ENCODE data around the gene GULP1.
"Not testable (repeated sequence)": the region's sequence is repeated elsewhere in the genome, so short reads cannot be mapped to it uniquely, and the experiment has no call there.

GULP1 gene

GRCh38 chr2:188456114-188456909 lies 164.6 kb downstream of the GULP1 start:
- DNase-seq (ENCODE audit: low read depth in 1 of 2, low spot score in 1 of 2): no peak
- no peak for TF ChIP-seq JUND (IDR thresholded peaks at IDR 0.05; ENCODE audit: low read depth)
- in situ Hi-C loops (cut with HindIII; ENCODE audit: low pct_unique_long_range_greater_than_20kb, low sequenced_read_pairs): no loop called here

- no peak for TF ChIP-seq JUND (IDR thresholded peaks at IDR 0.05; ENCODE audit: low read depth)
- in situ Hi-C loops (cut with HindIII; ENCODE audit: low pct_unique_long_range_greater_than_20kb, low sequenced_read_pairs): no loop called here
- no peak for DNase-seq (ENCODE audit: low read depth in 1 of 2, low spot score in 1 of 2)
Measured at GRCh38 chr2:188459061-188459460, 167.4 kb downstream of the GULP1 start.

- in situ Hi-C loops (cut with HindIII; ENCODE audit: low pct_unique_long_range_greater_than_20kb, low sequenced_read_pairs); DNase-seq (ENCODE audit: low read depth in 1 of 2, low spot score in 1 of 2): not testable (repeated sequence)
Measured at GRCh38 chr2:188466078-188466477, 174.4 kb downstream of the GULP1 start.

- no peak for DNase-seq (ENCODE audit: low read depth in 1 of 2, low spot score in 1 of 2)
- in situ Hi-C loops (cut with HindIII; ENCODE audit: low pct_unique_long_range_greater_than_20kb, low sequenced_read_pairs): no loop called here
- no peak for TF ChIP-seq JUND (IDR thresholded peaks at IDR 0.05; ENCODE audit: low read depth)
Measured at GRCh38 chr2:188466761-188467160, 175.1 kb downstream of the GULP1 start.

- in situ Hi-C loops (cut with HindIII; ENCODE audit: low pct_unique_long_range_greater_than_20kb, low sequenced_read_pairs): no loop called here
- TF ChIP-seq JUND (IDR thresholded peaks at IDR 0.05; ENCODE audit: low read depth): no peak
Measured at GRCh38 chr2:188471166-188471565, 179.5 kb downstream of the GULP1 start.

GRCh38 chr2:188473306-188473705 lies 181.6 kb downstream of the GULP1 start:
- no peak for DNase-seq (ENCODE audit: low read depth in 1 of 2, low spot score in 1 of 2)
- in situ Hi-C loops (cut with HindIII; ENCODE audit: low pct_unique_long_range_greater_than_20kb, low sequenced_read_pairs): no loop called here
- TF ChIP-seq JUND (IDR thresholded peaks at IDR 0.05; ENCODE audit: low read depth): no peak

More at GRCh38 chr2:188471166-188471565, 179.5 kb downstream of the GULP1 start:
- no peak for DNase-seq (ENCODE audit: low read depth in 1 of 2, low spot score in 1 of 2)

GRCh38 chr2:188474316-188474715 lies 182.6 kb downstream of the GULP1 start:
- DNase-seq (ENCODE audit: low read depth in 1 of 2, low spot score in 1 of 2): no peak
- in situ Hi-C loops (cut with HindIII; ENCODE audit: low pct_unique_long_range_greater_than_20kb, low sequenced_read_pairs): no loop called here
- TF ChIP-seq JUND (IDR thresholded peaks at IDR 0.05; ENCODE audit: low read depth): no peak

- in situ Hi-C loops (cut with HindIII; ENCODE audit: low pct_unique_long_range_greater_than_20kb, low sequenced_read_pairs): no loop called here
- DNase-seq (ENCODE audit: low read depth in 1 of 2, low spot score in 1 of 2): no peak
- no peak for TF ChIP-seq JUND (IDR thresholded peaks at IDR 0.05; ENCODE audit: low read depth)
Measured at GRCh38 chr2:188475945-188476344, 184.3 kb downstream of the GULP1 start.

- no peak for DNase-seq (ENCODE audit: low read depth in 1 of 2, low spot score in 1 of 2)
- no peak for TF ChIP-seq JUND (IDR thresholded peaks at IDR 0.05; ENCODE audit: low read depth)
- in situ Hi-C loops (cut with HindIII; ENCODE audit: low pct_unique_long_range_greater_than_20kb, low sequenced_read_pairs): no loop called here
Measured at GRCh38 chr2:188477564-188478103, 186.0 kb downstream of the GULP1 start.

- no peak for DNase-seq (ENCODE audit: low read depth in 1 of 2, low spot score in 1 of 2)
- in situ Hi-C loops (cut with HindIII; ENCODE audit: low pct_unique_long_range_greater_than_20kb, low sequenced_read_pairs): no loop called here
- TF ChIP-seq JUND (IDR thresholded peaks at IDR 0.05; ENCODE audit: low read depth): no peak
Measured at GRCh38 chr2:188478724-188479123, 187.1 kb downstream of the GULP1 start.

- in situ Hi-C loops (cut with HindIII; ENCODE audit: low pct_unique_long_range_greater_than_20kb, low sequenced_read_pairs): no loop called here
- DNase-seq (ENCODE audit: low read depth in 1 of 2, low spot score in 1 of 2): no peak
- no peak for TF ChIP-seq JUND (IDR thresholded peaks at IDR 0.05; ENCODE audit: low read depth)
Measured at GRCh38 chr2:188481474-188481873, 189.8 kb downstream of the GULP1 start.

GRCh38 chr2:188485496-188485895 lies 193.8 kb downstream of the GULP1 start:
- TF ChIP-seq JUND (IDR thresholded peaks at IDR 0.05; ENCODE audit: low read depth): no peak
- in situ Hi-C loops (cut with HindIII; ENCODE audit: low pct_unique_long_range_greater_than_20kb, low sequenced_read_pairs): no loop called here
- DNase-seq (ENCODE audit: low read depth in 1 of 2, low spot score in 1 of 2): no peak

GRCh38 chr2:188492751-188493150 lies 201.1 kb downstream of the GULP1 start:
- DNase-seq (ENCODE audit: low read depth in 1 of 2, low spot score in 1 of 2): no peak
- in situ Hi-C loops (cut with HindIII; ENCODE audit: low pct_unique_long_range_greater_than_20kb, low sequenced_read_pairs): no loop called here

More at GRCh38 chr2:188492751-188493150, 201.1 kb downstream of the GULP1 start:
- no peak for TF ChIP-seq JUND (IDR thresholded peaks at IDR 0.05; ENCODE audit: low read depth)
